HG03280 (cell line): ENCODE measurements around the gene SLC26A6.

Source experiments
- ATAC-seq: cut with Tn5 transposase; IDR thresholded peaks from one replicate; pipeline ENCODE4 v1.9.1; 2021; ENCODE audit warnings: mild to moderate bottlenecking, moderate library complexity; ENCODE audit not compliant: unreplicated experiment

The SLC26A6 gene, protein sequence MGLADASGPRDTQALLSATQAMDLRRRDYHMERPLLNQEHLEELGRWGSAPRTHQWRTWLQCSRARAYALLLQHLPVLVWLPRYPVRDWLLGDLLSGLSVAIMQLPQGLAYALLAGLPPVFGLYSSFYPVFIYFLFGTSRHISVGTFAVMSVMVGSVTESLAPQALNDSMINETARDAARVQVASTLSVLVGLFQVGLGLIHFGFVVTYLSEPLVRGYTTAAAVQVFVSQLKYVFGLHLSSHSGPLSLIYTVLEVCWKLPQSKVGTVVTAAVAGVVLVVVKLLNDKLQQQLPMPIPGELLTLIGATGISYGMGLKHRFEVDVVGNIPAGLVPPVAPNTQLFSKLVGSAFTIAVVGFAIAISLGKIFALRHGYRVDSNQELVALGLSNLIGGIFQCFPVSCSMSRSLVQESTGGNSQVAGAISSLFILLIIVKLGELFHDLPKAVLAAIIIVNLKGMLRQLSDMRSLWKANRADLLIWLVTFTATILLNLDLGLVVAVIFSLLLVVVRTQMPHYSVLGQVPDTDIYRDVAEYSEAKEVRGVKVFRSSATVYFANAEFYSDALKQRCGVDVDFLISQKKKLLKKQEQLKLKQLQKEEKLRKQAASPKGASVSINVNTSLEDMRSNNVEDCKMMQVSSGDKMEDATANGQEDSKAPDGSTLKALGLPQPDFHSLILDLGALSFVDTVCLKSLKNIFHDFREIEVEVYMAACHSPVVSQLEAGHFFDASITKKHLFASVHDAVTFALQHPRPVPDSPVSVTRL

DNA sequence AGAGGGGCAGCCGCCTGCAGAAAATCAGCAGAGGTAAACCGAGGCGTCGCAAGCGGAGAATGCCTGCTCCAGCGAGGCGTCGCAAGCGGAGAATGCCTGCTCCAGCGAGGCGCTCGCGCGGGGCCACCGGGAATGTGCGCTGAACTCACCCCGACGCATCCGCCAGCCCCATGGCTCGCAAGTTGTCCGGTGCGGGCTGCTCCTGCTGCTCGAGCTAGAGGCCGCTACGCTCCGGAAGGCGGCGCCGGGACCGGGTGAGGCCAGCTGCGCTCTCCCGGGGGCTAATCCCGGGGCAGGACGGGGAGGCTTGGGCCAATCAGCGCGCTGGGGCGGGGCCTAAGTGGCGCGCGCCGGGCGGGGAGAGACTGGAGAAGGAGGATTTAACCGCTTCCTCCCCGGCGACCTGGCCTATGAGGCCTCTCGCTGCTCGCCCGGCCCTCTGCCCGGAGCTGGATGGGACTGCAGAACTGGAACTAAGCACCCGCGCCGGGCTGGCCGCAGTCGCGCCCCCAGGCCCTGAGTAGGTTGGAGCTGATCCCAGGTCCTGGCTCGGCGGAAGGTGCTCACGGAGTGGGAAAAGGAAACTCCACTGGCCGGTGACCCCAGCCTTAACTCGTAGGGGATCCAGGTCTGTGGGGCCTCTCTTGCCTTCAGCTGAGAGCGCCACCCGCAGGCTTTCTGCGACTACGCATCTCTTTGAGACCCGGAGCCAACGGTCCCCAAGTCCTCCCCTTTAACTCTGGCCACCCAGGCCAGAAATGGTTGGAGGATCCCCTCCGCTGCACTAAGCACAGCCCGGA, at the start of gene SLC26A6:
Gene SLC26A6, minus strand, starts transcription at position 240 of the 800 bp plus-strand sequence. Its CDS starts 68 bp downstream, at position 172.
- ATAC-seq = peak; percentile 91

DNA sequence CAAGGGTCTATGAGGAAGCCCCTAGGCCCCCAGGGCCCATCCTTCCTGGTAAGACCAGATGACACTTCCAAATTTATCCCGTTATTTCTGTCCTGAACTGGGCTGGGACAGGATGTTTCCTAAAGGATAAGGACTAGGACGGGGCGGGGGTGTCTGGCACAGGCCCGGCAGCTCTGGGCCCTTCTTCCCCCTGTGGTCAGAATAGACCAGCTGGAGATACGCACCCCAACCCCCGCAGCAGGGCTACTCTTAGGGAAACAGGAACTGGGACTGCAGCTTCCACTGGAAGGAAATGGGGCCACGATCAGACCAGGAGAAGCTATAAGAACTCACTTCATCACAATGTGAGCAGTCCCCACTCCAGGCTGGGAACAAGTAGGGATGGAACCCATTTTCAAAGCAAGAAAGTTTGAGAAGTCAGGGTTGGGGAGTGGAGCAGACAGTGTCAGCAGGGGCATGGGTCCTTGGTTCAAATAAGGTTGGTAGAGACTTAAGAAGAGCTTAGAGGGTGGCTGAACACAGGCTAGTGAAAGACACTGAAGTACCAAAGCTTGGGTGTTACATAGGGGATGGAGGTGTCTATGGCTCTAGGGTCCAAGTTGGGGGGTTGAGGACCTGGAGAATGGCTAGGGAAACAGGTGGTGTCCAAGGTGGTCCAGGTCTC, 49.4 kb upstream of the SLC26A6 start:
- no peak for ATAC-seq

DNA sequence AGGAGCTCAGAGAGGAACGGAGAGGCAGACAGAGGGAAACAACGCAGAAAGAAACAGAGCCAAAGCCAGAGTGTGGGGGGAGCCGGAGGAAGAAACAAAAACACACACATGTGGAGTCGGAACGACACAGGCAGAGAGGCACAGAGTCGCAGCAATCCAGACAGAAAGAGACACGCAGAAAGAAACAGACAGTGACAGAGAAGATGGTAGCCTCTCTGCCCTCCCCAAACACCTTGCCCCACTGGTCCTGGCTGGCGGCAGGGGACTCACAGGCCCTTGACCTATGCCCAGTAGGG, 48.7 kb upstream of the SLC26A6 start:
- no peak for ATAC-seq

DNA sequence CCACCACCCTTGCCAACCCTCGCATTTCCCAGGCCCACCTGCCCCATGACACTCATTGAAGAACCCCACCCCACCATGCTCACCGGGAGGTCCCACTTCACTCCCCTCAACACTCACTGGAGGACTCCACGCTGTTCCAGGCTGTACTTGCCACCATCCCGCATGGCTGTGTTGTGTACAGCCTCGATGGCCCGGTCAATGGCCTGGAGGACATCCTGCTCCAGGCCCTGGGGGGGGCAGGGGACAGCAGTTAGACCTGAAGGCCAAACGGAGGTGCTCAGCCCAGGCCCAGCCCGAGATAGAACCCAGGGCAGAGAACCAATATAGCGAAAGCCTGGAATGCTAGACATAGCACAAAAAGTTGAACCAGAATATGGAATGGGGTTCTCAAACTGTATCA, 47.5 kb upstream of the SLC26A6 start:
- no peak for ATAC-seq

DNA sequence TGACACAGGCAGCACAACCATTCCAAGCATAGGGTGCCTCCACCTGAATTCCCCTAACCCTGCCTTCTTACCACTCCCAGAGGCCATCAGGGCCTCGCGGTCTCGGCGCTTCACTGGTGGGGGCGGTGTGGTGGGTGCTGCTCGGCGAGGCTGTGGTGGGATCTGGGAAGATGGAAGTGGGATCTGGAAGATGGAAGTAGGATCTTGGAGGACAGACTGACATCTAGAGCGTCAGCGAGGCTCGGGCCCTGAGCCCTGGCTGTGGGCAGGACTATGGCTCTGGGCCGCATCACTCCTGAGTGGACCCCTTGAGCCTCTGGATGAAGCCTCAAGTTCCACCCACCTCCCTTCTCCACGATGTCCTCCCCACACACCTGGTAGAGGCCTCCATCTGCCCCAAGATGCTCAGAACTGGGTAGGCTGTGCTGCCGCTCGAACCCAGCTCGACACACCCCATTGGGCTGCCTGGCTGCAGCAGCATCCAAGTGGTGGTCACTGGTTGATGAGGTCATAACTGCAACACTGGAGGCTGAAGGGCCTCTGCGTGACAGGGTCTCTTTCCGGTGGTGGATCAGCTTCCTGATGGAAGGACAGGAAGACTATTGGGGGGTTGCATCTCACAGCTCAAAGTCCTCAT, 46.8 kb upstream of the SLC26A6 start:
- no peak for ATAC-seq

DNA sequence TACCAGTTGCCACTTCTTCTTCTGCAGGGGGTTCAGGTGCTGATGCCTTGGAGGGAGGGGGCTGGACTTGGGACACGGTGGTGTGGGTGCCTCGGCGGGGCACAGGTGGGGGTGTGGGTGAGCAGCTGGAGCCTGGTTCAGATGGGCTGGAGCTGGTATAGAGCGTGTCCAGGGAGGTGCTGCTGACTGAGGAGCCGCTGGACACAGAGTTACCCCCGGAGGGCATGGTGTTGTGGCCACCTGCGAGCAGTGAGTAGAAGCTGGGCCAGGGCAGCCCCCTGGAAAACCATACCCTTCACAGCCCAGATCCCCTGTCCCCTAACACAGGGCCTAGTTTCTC, 46.2 kb upstream of the SLC26A6 start:
- ATAC-seq = no peak

DNA sequence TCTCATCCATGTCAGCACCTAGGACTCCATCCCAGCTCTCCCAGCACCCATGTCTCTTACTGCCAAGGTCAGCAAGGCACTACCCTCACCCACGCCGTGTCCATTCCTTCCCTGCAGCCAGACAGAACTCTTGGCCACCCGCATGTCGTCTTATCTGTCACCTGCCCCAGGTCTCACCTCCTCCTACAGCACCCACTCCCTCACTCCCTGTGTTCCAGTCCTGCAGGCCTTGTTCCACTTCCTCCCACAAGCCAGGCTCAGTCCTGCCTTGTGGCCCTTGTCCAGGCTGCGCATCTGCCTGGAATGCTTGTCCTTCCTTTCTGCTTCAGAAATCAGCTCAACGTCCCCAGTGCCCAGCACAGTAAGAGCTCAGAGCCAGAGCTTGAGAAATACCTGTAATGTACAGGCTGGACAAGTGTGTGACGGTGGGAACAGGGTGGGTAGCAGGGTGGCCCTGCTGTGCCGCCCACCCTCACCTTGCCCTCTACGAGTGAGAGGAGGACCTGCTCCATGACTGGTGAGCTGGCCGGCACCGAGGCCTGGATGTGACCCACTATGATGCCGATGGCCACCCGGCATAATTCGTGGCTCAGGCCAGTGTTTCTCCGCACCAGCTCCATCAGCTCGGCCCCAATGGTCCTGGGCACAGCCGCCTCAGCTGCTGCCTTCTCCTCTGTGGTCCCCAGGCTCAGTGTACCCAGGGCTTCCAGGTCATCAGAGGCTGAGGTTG, 45.7 kb upstream of the SLC26A6 start:
- no peak for ATAC-seq

DNA sequence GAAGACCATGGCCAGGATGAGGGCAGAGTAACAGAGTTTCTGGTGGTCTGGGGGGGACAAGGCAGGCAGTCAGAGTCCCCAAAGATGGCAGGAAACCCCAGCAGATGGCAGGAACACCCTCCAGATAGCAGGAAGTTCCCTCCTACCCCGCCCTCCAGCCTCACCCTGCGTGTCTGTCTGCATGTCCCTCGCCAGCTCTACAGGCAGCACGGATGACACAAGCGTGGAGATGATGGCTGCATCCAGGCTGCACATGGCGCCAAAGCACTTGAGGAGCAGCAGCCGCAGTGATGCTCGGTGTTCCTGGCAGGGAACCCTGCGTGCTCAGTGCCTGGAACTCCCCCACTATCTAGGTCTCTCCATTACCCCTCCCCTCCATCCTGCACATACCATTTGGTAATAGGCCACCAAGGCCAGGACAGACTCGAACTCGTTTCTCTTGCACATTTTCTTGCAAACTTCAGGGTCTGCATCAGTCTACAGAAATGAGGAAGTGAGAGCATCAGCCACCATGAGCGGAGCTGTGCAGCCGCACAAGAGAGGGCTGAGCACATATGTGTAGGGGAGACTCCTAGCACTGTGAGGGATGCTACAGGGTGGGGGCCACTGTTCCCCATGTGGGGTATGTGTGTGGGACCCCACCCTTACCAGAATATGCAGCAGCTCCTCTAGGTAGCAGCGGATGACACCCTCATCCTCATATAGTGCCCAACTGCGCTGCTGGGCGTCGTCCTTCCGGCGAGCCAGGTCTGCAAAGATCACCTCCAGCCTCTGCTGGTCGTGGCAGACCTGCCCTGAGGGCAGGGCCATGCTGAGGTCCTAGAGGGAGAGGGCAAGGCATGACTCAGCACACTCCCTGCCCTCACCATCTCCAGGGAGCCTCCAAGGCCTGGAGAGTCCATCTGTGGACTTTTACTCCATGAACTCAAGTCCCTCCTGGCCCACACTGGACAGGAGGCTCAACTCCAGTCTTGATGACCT, 44.4 kb upstream of the SLC26A6 start:
- no peak for ATAC-seq

DNA sequence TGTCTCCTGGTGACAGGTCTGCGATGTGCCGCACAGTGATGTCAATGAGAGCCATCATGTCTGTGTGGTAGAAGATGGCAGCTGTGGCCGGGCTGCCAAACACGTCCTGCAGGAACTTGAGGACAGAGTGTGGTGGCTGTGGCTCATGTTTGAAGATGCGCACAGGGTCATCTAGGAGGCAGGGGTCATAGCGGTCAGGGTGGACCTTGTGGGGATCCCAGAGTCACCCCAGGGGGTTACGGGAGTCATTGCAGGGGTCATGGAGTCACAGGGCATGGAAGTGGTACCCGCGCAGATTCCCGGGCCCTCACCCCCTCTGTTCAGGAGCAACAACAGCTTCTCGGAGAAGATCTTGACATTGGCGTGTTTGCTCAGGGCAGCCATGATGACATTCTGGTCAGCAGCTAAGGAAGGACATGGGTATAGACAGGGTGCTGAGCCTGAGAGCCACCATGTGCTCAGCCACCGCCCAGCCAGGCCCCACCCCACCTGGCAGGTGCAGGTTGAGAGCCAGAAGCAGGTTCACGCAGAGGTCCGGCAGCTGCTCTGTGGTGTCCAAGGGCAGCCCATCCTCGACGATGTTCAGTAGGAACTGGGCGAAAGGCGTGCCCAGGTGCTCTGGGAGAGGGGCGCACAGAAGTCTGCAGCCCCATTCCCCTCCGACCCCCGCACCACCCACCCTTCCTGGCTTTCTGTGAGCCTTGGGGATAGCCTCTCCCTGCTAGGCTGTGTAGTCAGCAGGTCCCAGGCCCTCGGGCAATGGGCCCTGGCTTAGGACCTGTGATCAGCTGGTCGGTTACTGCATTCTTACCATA, 43.5 kb upstream of the SLC26A6 start:
- ATAC-seq = no peak

DNA sequence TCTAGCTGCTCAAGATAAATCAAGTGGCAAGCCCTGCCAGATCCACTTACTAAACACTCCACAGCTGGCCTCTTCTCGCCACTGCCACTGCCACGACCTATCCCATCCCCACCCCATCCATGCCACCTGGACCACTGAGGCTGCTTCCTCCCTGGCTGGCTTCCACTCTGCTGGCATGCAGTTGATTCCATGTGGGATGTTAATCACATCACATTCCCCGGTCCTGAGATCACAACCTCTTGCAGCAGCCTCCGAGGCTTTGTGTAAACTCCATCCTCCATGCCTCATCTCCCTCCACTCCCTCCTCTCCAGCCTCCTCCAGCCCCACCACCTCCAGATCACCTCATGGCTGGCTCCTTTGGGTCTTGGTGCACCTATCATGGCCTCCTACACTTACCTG, 42.8 kb upstream of the SLC26A6 start:
- no peak for ATAC-seq

DNA sequence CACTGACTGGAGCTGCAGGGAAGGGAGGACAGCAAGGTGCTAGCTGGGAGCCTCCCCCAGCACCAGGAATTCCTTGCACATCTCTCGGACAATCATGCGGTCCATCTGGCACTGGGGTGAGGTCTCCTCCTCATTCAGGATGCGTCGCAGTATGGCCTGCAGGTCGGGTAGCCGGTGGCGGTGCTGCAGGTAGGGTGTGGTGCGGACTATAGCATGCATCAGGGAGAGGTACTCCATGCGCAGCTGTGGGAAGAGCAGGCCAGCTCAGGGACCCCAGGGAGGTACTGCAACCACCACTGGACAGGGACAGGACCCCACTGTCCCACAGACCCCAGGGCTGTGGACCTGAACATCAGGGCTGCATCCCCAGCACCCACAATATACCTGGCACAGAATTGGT, 39.2 kb upstream of the SLC26A6 start:
- no peak for ATAC-seq

DNA sequence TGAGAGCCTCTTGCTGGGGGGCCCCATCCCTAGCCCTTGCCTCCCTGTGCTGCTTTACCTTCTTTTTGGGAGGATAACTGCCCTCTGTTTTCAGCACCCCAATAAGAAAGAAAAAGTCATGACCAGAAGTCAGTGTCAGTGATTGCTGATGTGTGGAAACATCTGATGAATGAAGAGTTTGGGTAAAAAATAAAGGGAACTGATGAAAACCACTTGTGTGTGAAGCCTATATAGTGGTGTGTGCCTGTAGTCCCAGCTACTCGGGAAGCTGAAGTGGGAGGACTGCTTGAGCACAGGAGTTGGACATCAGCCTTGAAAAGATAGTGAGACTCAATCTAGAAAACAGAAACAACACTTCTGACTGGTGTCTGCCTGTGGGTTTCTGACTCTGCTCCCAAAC, 37.3 kb upstream of the SLC26A6 start:
- no peak for ATAC-seq

DNA sequence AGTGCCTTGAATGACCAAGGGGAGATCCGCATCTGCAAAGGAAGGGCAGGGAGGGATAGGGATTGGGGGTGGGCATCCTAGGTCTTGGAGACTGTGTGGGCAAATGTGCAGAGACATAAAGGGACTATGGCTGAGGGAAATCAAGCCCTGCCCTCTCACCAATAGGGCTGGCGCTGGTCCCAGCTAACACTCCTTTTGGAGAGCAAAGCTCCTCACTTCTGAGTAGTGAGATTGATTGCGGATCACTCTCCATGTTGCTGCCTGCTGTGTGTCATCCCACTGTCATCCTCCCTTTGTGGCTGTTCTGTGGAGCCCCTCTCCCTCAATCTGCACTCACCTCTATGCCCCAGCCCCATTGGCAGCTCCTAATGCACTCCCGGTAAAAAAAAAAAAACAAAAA, 29.7 kb upstream of the SLC26A6 start:
- no peak for ATAC-seq

DNA sequence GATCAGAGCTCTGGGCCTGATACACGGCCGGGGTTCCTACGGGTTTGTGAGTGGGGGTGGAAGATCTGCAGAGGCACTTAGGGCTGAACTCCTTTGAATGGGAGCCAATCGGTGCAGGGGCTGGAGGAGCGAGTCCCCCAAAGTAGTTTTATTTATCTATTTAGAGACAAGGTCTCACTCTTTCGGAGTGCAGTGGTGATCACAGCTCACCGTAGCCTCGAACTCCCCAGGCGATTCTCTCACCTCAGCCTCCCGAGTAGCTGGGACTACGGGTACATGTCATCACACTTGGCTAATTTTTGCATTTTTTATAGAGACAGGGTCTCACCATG, 29.0 kb upstream of the SLC26A6 start:
- ATAC-seq = no peak

DNA sequence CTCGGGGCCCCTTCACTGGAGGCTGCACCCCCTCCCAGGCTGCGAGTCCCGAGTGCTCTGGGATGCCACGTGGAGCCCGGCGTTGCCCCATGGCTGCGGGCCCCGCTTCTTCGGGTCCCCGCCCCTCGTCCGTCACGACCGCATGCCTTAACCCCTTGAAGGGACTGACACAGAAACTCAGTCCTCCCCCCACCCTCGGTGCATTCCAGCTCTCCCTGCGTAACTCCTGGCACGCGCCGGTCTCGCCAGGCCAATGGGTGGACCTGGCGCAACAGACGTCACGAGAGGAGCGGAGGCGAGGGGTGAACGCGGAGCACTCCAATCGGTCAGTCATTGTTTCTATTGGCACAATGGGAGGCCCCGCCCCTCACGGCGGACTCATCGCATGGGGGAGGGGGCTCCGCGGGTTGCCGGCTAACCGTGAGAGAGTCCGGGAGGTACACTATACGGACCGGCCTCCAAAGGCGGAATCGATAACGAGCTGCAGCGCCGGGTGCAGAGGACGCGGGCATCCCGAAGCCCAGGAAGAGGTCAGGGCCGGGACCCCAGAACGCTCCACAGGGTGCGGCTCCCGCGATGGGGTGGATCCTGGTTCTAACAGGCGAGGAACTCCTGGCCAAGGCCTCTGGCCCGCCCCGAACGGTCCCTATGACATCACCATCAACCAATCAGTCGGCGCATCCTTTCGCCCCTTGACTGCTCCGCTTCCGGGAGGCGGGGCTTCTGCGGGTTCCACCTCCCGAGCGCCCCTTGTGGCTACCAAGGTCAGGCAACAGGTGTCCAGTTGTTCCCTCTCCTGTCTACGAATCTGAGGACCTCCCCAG, 28.4 kb upstream of the SLC26A6 start:
- peak; percentile 87 for ATAC-seq

DNA sequence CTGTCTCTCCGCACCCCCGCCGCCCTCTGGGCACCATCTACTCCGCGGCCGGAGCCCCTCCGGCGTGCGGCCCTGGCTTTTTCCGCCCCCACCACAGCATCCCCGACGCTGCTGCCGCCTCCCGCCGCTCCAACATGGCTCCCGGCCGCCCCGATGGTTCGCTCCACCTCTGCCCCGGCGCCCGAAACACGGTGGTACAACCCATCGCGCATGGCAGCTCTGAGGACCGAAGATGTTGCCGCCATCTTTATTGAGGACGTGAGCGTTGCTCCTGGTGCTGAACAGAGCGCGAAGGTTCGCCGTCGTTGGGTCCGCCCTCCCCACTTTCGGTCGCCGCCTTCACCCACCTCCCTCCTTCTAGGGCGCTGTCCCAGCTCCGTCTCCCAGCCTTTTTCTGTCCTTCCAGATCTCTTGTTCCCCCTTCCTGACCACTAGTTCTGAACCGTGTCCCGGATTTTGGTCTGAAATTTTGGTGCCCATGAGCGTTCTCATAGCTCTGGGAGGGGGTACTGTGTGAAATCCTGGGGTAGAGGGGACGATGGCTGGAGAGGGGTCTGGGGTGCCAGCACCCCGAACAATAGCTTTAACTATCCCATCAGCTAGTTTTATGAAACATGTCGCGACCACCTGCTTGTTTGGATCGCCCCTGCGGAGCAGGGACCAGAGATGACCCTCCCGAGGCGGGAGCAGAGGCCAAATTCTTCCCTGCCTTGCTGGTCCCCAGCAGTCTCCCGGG, 27.7 kb upstream of the SLC26A6 start, which contains the start of gene CELSR3:
Gene CELSR3, minus strand, starts transcription at position 134 of the 736 bp plus-strand sequence. CDS start 252 bp downstream, outside the sequence.
- ATAC-seq = no peak
